HG03135 (cell line): ENCODE data around the gene TTC13.

Experiments used
- ATAC-seq: cut with Tn5 transposase; IDR thresholded peaks from one replicate; pipeline ENCODE4 v1.9.1; 2021; ENCODE audit warnings: mild to moderate bottlenecking, moderate library complexity; ENCODE audit not compliant: unreplicated experiment

The TTC13 gene

DNA sequence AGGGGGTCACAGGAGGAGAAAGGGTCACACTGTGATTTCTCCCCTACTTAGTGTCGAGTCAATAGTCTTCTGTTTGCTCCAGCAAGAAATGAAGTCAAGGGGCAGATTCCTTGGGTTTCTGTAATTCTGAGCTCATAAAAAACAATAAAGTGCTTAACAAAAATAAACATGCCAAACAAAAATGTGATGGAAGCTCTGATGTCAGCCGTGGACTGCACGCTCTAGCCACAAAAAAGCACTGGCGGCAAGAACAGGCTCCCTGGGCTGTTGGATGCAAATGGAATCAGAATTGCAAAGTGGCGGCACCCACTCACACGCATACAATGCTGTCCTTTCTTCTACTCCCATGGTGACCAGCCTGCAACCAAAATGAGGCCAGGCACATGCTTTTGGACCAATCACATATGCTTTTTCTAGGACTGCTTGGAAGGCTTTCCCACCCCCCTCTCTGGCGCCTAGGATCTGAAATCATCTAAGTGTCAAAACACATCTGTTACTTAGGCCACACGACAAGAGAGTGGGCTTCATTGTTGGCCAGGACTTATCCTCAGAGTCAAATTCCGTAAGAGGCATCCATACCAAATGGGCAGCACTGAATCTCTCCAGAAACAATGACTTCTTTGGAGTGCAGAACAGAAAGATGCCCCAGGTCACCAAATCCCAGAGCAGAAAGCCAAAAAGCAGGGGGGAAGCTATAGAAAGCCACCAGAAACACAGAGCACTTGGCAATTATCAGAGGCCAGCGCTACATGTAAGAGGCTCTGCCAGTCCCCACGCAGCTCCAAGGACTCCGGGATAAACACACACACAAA, 119.5 kb downstream of the TTC13 start:
- no peak for ATAC-seq

- ATAC-seq, result no peak
These were observed 120.3 kb downstream of the TTC13 start for GRCh38 chr1:230858236-230858820.

DNA sequence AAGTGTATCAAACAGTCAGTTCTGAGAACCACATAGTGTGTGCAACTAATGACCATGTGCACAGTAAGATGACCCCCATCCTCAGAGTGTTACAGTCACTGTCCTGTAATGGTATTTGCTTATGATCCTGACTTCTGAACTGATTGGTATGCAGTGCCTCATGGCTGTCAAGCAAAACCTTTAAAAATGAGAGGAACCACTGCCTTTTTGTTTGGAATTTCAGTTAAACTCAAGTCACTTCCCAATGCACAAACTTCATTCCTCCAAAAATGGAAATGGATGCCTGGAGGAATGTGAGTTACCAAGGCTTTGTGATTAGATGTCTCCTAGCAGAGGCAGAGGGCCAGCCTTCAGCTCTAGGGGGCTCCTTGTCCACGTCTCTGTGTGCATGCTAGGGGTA, 120.8 kb downstream of the TTC13 start:
- no peak for ATAC-seq

GRCh38 chr1:230857077-230857476, 121.6 kb downstream of the TTC13 start:
- no peak for ATAC-seq
